Osteoblast (primary cell): Measurements from ENCODE around the gene TMEM213. TPM values are rescaled to one million over a fixed set of nuclear protein-coding genes. Genes with fewer than 3 reads are reported as not detected.

Experiments used
- DNase-seq: peaks from one replicate; pipeline ENCODE4 v3.0.0; 2011; ENCODE audit warnings: low spot score, mixed read lengths; ENCODE audit not compliant: insufficient read length; ENCODE audit errors: missing footprints
- H2AFZ ChIP-seq: 2 replicates; pipeline ENCODE4 v1.6.0; 2011; ENCODE audit warnings: mild to moderate bottlenecking, low read length
- H3K27ac ChIP-seq: 2 replicates; pipeline ENCODE4 v1.5.1; 2011; ENCODE audit warnings: mild to moderate bottlenecking, low read depth, low read length, moderate library complexity
- H3K27me3 ChIP-seq: 2 replicates; pipeline ENCODE4 v1.6.0; 2012; ENCODE audit warnings: mild to moderate bottlenecking, control low read depth, inconsistent platforms, low read length, moderate library complexity; ENCODE audit not compliant: insufficient read depth
- H3K36me3 ChIP-seq: 2 replicates; pipeline ENCODE4 v1.5.1; 2011; ENCODE audit warnings: mild to moderate bottlenecking, low read length, control low read depth, moderate library complexity; ENCODE audit not compliant: insufficient read depth
- H3K4me1 ChIP-seq: 2 replicates; pipeline ENCODE4 v1.5.1; 2011; ENCODE audit warnings: mild to moderate bottlenecking, low read length, control low read depth, moderate library complexity; ENCODE audit not compliant: insufficient read depth
- H3K4me2 ChIP-seq: 2 replicates; pipeline ENCODE4 v1.6.0; 2011; ENCODE audit warnings: mild to moderate bottlenecking, low read length; ENCODE audit not compliant: insufficient read depth
- H3K4me3 ChIP-seq: fragments of 200-600 bp; sonication (generic); 3 replicates; pipeline ENCODE4 v1.5.1; 2012; ENCODE audit warnings: mild to moderate bottlenecking, low read length, inconsistent platforms; ENCODE audit not compliant: insufficient read depth
- H3K79me2 ChIP-seq: 2 replicates; pipeline ENCODE4 v1.6.0; 2012; ENCODE audit warnings: mild to moderate bottlenecking, low read length, control low read depth, inconsistent platforms; ENCODE audit not compliant: insufficient read depth
- H3K9me3 ChIP-seq: 2 replicates; pipeline ENCODE4 v1.5.1; 2011; ENCODE audit warnings: low read depth, low read length, control low read depth
- H4K20me1 ChIP-seq: 2 replicates; pipeline ENCODE4 v1.6.0; 2012; ENCODE audit warnings: mild to moderate bottlenecking, low read length, control low read depth; ENCODE audit not compliant: insufficient read depth
- total RNA-seq: library from RNA; depleted of rRNA; stranded (reverse); fragments of >200 nt; gene quantifications from 2 replicates; pipeline ENCODE4 v1.2.3, GENCODE V29; 2012
- TF ChIP-seq, protein P1 (sequence below): IDR thresholded peaks from 2 replicates; pipeline ENCODE4 v1.5.1; 2011; ENCODE audit warnings: mild to moderate bottlenecking, low read depth, low read length, moderate library complexity; ENCODE audit errors: extremely low read depth

The TMEM213 gene
- total RNA-seq, 1 donor = not detected

DNA sequence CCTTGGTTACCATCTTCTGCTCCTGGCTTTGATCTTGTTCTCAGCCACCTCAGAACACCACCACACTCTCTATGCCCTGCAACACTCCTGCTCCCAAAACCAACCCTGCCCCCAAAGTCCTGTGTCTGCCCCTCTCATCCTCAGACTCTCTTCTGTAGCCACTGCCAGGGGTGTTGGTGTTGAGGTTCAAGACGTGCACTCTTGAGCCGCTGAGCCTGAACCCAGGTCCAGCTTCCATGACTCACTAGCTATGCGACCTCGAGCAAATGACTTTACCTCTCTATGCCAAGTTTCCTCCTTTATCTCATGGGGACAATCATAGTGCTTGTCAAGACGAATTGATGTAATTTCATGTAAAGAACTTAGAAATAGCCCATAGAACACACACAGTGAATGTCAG is 1.0 kb downstream of the TMEM213 start:
- Histone ChIP-seq H3K27ac (no peak overlapping the region), H3K4me2 (no peak overlapping the region), H3K27me3 (no peaks in the 10 kb centered on the region), H4K20me1 (no peaks in the 10 kb centered on the region), H2AFZ (no peak overlapping the region), H3K36me3 (no peaks in the 10 kb centered on the region), H3K4me3 (no peak overlapping the region), H3K4me1 (no peaks in the 10 kb centered on the region), H3K79me2 (no peaks in the 10 kb centered on the region), H3K9me3 (no peaks in the 10 kb centered on the region)
- DNase-seq = no peak
- TF ChIP-seq, protein P1, sequence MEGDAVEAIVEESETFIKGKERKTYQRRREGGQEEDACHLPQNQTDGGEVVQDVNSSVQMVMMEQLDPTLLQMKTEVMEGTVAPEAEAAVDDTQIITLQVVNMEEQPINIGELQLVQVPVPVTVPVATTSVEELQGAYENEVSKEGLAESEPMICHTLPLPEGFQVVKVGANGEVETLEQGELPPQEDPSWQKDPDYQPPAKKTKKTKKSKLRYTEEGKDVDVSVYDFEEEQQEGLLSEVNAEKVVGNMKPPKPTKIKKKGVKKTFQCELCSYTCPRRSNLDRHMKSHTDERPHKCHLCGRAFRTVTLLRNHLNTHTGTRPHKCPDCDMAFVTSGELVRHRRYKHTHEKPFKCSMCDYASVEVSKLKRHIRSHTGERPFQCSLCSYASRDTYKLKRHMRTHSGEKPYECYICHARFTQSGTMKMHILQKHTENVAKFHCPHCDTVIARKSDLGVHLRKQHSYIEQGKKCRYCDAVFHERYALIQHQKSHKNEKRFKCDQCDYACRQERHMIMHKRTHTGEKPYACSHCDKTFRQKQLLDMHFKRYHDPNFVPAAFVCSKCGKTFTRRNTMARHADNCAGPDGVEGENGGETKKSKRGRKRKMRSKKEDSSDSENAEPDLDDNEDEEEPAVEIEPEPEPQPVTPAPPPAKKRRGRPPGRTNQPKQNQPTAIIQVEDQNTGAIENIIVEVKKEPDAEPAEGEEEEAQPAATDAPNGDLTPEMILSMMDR = no peak

DNA sequence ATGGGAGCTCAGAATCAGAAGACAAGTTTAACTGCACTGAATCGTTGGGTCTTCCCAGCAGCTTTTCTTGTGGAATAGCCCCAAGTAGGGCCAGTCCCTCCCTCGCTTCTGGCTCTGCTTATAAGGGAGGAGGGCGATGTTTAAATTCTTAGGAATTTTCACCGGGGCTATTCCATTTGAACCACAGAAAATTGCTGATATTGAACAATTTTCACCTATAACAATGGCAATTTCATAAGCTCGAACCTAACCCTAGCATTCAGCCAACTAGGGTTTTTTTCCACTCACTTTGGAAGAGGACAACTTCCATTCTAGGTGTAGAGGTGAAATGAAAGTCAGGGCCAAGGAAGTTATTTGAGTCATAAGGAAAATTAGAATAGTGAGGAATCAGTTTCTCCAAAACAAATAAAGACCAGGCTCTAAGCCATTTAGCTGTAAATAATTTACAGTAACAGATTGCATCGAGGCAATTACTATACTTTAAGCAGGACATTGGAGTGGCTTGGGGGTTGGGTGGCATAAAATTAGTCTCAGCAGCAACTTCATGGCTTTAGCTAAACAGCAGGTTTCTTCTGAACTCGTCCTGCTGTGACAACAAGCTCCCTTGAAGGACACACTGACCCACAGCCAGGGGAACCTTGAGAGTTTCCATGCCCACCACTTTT is 1.7 kb downstream of the TMEM213 start:
- Histone ChIP-seq H3K79me2 (no peaks in the 10 kb centered on the region), H3K27me3 (no peaks in the 10 kb centered on the region), H3K4me1 (no peaks in the 10 kb centered on the region), H2AFZ (no peak overlapping the region), H3K4me3 (no peak overlapping the region), H3K9me3 (no peaks in the 10 kb centered on the region), H3K27ac (no peak overlapping the region), H4K20me1 (no peaks in the 10 kb centered on the region), H3K36me3 (no peaks in the 10 kb centered on the region), H3K4me2 (no peak overlapping the region)
- TF ChIP-seq, protein P1 = no peak
- DNase-seq = no peak

- Histone ChIP-seq H3K27me3 (no peaks in the 10 kb centered on the region), H3K27ac (no peak overlapping the region), H3K36me3 (no peaks in the 10 kb centered on the region), H2AFZ (no peak overlapping the region), H3K9me3 (no peaks in the 10 kb centered on the region), H3K4me2 (no peak overlapping the region), H4K20me1 (no peaks in the 10 kb centered on the region), H3K79me2 (no peaks in the 10 kb centered on the region), H3K4me3 (no peak overlapping the region), H3K4me1 (no peaks in the 10 kb centered on the region)
- DNase-seq = no peak
- TF ChIP-seq, protein P1 = no peak
Measured at GRCh38 chr7:138801256-138801655, 3.5 kb downstream of the TMEM213 start.

DNA sequence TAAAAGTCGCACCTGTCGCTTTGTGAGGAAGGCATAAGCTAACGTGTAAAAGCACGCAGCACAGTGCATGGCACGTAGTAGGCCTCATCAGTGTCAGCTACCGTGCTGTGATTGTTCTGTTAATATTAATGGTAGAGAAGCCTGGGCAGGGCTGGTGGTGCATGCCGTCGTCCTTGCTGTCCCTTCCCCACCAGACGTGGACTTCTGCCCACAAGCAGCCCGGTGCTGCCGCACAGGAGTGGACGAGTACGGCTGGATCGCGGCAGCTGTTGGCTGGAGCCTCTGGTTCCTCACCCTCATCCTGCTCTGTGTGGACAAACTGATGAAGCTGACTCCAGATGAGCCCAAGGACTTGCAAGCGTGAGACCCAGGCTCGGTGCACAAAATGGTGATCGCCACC is 4.9 kb downstream of the TMEM213 start:
- Histone ChIP-seq H3K27ac (no peak overlapping the region), H3K79me2 (no peaks in the 10 kb centered on the region), H3K36me3 (no peaks in the 10 kb centered on the region), H3K4me1 (no peaks in the 10 kb centered on the region), H2AFZ (no peak overlapping the region), H4K20me1 (no peaks in the 10 kb centered on the region), H3K27me3 (no peaks in the 10 kb centered on the region), H3K9me3 (no peaks in the 10 kb centered on the region), H3K4me3 (no peak overlapping the region), H3K4me2 (no peak overlapping the region)
- TF ChIP-seq, protein P1 = no peak
- no peak for DNase-seq
